ENCODE data around the gene ZFP28.

DNA sequence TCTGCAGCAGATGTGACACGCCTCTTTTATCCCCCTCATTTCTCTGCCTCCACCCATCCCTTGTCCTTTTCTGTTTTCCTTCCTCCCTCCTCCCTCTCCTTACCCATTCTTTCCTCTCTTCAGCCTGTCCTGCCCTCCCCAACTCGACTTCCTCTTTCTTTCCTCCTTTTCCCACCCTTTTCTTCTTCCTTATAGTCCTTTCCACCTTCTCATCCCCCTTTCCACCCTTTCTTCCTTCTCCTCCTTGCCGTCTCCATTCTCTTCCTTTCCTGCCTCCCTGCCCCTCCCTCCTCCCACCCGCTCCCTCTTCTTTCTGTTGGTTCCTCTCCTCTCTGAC, 55.7 kb downstream of the ZFP28 start:
- no peak for TF ChIP-seq RAD21 (conservative IDR thresholded peaks at IDR 0.05)
- TF ChIP-seq, protein P1, sequence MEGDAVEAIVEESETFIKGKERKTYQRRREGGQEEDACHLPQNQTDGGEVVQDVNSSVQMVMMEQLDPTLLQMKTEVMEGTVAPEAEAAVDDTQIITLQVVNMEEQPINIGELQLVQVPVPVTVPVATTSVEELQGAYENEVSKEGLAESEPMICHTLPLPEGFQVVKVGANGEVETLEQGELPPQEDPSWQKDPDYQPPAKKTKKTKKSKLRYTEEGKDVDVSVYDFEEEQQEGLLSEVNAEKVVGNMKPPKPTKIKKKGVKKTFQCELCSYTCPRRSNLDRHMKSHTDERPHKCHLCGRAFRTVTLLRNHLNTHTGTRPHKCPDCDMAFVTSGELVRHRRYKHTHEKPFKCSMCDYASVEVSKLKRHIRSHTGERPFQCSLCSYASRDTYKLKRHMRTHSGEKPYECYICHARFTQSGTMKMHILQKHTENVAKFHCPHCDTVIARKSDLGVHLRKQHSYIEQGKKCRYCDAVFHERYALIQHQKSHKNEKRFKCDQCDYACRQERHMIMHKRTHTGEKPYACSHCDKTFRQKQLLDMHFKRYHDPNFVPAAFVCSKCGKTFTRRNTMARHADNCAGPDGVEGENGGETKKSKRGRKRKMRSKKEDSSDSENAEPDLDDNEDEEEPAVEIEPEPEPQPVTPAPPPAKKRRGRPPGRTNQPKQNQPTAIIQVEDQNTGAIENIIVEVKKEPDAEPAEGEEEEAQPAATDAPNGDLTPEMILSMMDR (IDR thresholded peaks at IDR 0.05; ENCODE audit: poor library complexity, severe bottlenecking), result no peak
- no peak for TF ChIP-seq POLR2AphosphoS5 (IDR thresholded peaks at IDR 0.05)

All from neural cell (in vitro differentiated cells).